Panc1 (cell line): ENCODE data around the gene ZBTB14. TPM values are rescaled to one million over a fixed set of nuclear protein-coding genes. Genes with fewer than 3 reads are reported as not detected.

Experiments
- ATAC-seq: fragments of 200-7000 bp; cut with Tn5 transposase; 2 replicates; pipeline ENCODE4 v1.9.1; 2020; ENCODE audit warnings: mild to moderate bottlenecking, moderate library complexity
- BruUV-seq: library from RNA; stranded (reverse); fragments of 400-500 nt; replicated peaks from 2 replicates; lab custom pipeline; 2021; lab: Mats Ljungman, UMichigan
- CTCF ChIA-PET: fragments of 300-600 bp; sonication (Branson Sonifier 250); formaldehyde crosslinking; loops from one replicate; lab custom pipeline; 2022; ENCODE audit warnings: antibody characterized with exemption; lab: Charles Lee
- POLR2A ChIA-PET: fragments of 300-600 bp; sonication (Branson Sonifier 250); formaldehyde crosslinking; loops from one replicate; lab custom pipeline; 2022; ENCODE audit warnings: antibody characterized with exemption; lab: Charles Lee
- DNase-seq: peaks from one replicate; pipeline ENCODE4 v3.0.0-alpha.2; 2010; ENCODE audit warnings: low read depth, low spot score
- H3K27ac ChIP-seq: 2 replicates; pipeline ENCODE4 v1.5.1; 2011; ENCODE audit warnings: mild to moderate bottlenecking, low read length, inconsistent platforms
- H3K27me3 ChIP-seq: fragments of 200-500 bp; sonication (Bioruptor generic); 2 replicates; pipeline ENCODE4 v1.6.0; 2014; ENCODE audit warnings: low read length, inconsistent platforms; ENCODE audit not compliant: control insufficient read depth, insufficient read depth
- H3K36me3 ChIP-seq: fragments of 200-500 bp; sonication (Bioruptor generic); 2 replicates; pipeline ENCODE4 v1.5.1; 2014; ENCODE audit warnings: inconsistent platforms, mild to moderate bottlenecking, low read length, moderate library complexity; ENCODE audit not compliant: control insufficient read depth, insufficient read depth
- H3K4me1 ChIP-seq: 2 replicates; pipeline ENCODE4 v1.5.1; 2011; ENCODE audit warnings: inconsistent platforms, mild to moderate bottlenecking, low read length, moderate library complexity; ENCODE audit not compliant: control insufficient read depth, insufficient read depth
- H3K4me3 ChIP-seq, 2 experiments: 2 replicates each; pipeline ENCODE4 v1.5.1; 2011 to 2012; ENCODE audit warnings: low read depth in 2 of 2, low read length in 2 of 2, mild to moderate bottlenecking in 2 of 2, inconsistent platforms in 1 of 2, moderate library complexity in 1 of 2
- H3K9me3 ChIP-seq: fragments of 200-500 bp; sonication (Bioruptor generic); 2 replicates; pipeline ENCODE4 v1.5.1; 2014; ENCODE audit warnings: low read depth, mild to moderate bottlenecking, inconsistent platforms, low read length, moderate library complexity; ENCODE audit not compliant: control insufficient read depth, insufficient read depth
- CTCF ChIP-seq: fragments of 450-650 bp; IDR thresholded peaks from 2 replicates; pipeline ENCODE4 v1.5.1; 2017; ENCODE audit warnings: mild to moderate bottlenecking
- POLR2AphosphoS5 ChIP-seq: IDR thresholded peaks from 2 replicates; pipeline ENCODE4 v1.6.1; 2012; ENCODE audit warnings: mild to moderate bottlenecking, low read depth, low read length, moderate library complexity
- REST ChIP-seq, 2 experiments: IDR thresholded peaks; 2 replicates each; pipeline ENCODE4 v1.6.1; 2011 to 2012; ENCODE audit warnings: low read depth in 2 of 2, control low read depth in 1 of 2, low read length in 1 of 2, mild to moderate bottlenecking in 1 of 2, moderate library complexity in 1 of 2; ENCODE audit not compliant: insufficient read depth in 1 of 2
- SIN3A ChIP-seq: IDR thresholded peaks from 2 replicates; pipeline ENCODE4 v1.6.1; 2012; ENCODE audit warnings: low read depth, mild to moderate bottlenecking, low read length, moderate library complexity, borderline replicate concordance; ENCODE audit not compliant: insufficient read depth
- TCF7L2 ChIP-seq: IDR thresholded peaks from 2 replicates; pipeline ENCODE4 v1.6.1; 2011; ENCODE audit warnings: mild to moderate bottlenecking, low read depth, low read length, inconsistent platforms
- in situ Hi-C: cut with HindIII; loops from 2 replicates; pipeline ENCODE4 v1.10.0; 2016; ENCODE audit warnings: low sequenced_read_pairs, low pct_unique_long_range_greater_than_20kb
- intact Hi-C: fragments of 100-400 bp; cut with micrococcal nuclease; formaldehyde crosslinking; loops from one replicate; pipeline ENCODE4 v1.10.0; 2022; ENCODE audit not compliant: unreplicated experiment
- total RNA-seq: library from RNA; stranded (reverse); gene quantifications from one replicate; pipeline ENCODE4 v1.2.1, GENCODE V29; 2021; ENCODE audit not compliant: unreplicated experiment

ZBTB14 gene
- total RNA-seq, 1 experiment from 2014 or later, result 12.6 TPM

GRCh38 chr18:5300476-5301010 lies 5.0 kb upstream of the ZBTB14 start:
- ChIA-PET CTCF (no interaction called here), POLR2A (no interaction called here)
- Histone ChIP-seq H3K4me1 (no peaks in the 10 kb centered on the region), H3K27me3 (peaks cover 8% of the 10 kb centered on the region), H3K27ac (no peak overlapping the region), H3K4me3 (no peak overlapping the region), H3K9me3 (no peaks in the 10 kb centered on the region), H3K36me3 (no peaks in the 10 kb centered on the region)
- TF ChIP-seq CTCF, result no peak
- TF ChIP-seq SIN3A, result no peak
- TF ChIP-seq REST (IDR thresholded peaks at IDR 0.05; ENCODE audit: insufficient read depth in 1 of 2, low read depth in 2 of 2, low read length in 1 of 2), result no peak
- no peak for TF ChIP-seq POLR2AphosphoS5
- no peak for TF ChIP-seq TCF7L2
- ATAC-seq (no peak), DNase-seq (no peak)
- no TSS peak for BruUV-seq
- in situ Hi-C loops (no loop called here), intact Hi-C loops (no loop called here)

GRCh38 chr18:5298156-5298852 lies 2.8 kb upstream of the ZBTB14 start:
- Histone ChIP-seq H3K36me3 (no peaks in the 10 kb centered on the region), H3K27ac (no peak overlapping the region), H3K4me1 (peaks cover 5% of the 10 kb centered on the region; the same call in 1 of the 2 replicates), H3K4me3 (no peak overlapping the region), H3K9me3 (no peaks in the 10 kb centered on the region), H3K27me3 (peaks cover 8% of the 10 kb centered on the region)
- no TSS peak for BruUV-seq
- TF ChIP-seq CTCF, result no peak
- no peak for TF ChIP-seq TCF7L2
- no peak for TF ChIP-seq REST (IDR thresholded peaks at IDR 0.05; ENCODE audit: insufficient read depth in 1 of 2, low read depth in 2 of 2, low read length in 1 of 2)
- no peak for TF ChIP-seq POLR2AphosphoS5
- no peak for TF ChIP-seq SIN3A
- in situ Hi-C loops, result no loop called here
- intact Hi-C loops, result loop anchor here (5.0 kb wide), 1 partner anchor 61 kb away; no protein-coding TSS in a partner anchor
- ChIA-PET CTCF (no interaction called here), POLR2A (no interaction called here)
- DNase-seq, result no peak
- no peak for ATAC-seq
